Astrocyte of the spinal cord (primary cell): Measurements from ENCODE around the gene ABCC6.

Experiments used
- DNase-seq: peaks from one replicate; pipeline ENCODE4 v3.0.0; 2011; ENCODE audit warnings: low read depth, low spot score
- H3K4me3 ChIP-seq: 2 replicates; pipeline ENCODE4 v1.5.1; 2011; ENCODE audit warnings: low read depth, mild to moderate bottlenecking, low read length, moderate library complexity
- CTCF ChIP-seq: IDR thresholded peaks from 2 replicates; pipeline ENCODE4 v1.5.1; 2012; ENCODE audit warnings: low read depth, mild to moderate bottlenecking, low read length, inconsistent platforms
- in situ Hi-C: cut with HindIII; loops from 2 replicates; pipeline ENCODE4 v1.10.0; 2017; ENCODE audit warnings: low sequenced_read_pairs

Gene ABCC6

GRCh38 chr16:16190546-16190945 lies 32.7 kb downstream of the ABCC6 start:
- DNase-seq, result no peak
- TF ChIP-seq CTCF, result no peak
- in situ Hi-C loops, result no loop called here
- H3K4me3 ChIP-seq, result no peak overlapping the region

- H3K4me3 ChIP-seq, result no peak overlapping the region
- TF ChIP-seq CTCF, result no peak
- no peak for DNase-seq
- in situ Hi-C loops, result no loop called here
These were observed 33.5 kb downstream of the ABCC6 start for GRCh38 chr16:16189842-16190241.

GRCh38 chr16:16188827-16189226 lies 34.5 kb downstream of the ABCC6 start:
- DNase-seq, result no peak
- in situ Hi-C loops, result no loop called here

GRCh38 chr16:16186820-16187219 lies 36.5 kb downstream of the ABCC6 start:
- DNase-seq, result no peak
- no peak for TF ChIP-seq CTCF
- in situ Hi-C loops, result no loop called here
- H3K4me3 ChIP-seq, result no peak overlapping the region

More at GRCh38 chr16:16188827-16189226, 34.5 kb downstream of the ABCC6 start:
- TF ChIP-seq CTCF, result no peak
- H3K4me3 ChIP-seq, result no peak overlapping the region

GRCh38 chr16:16185095-16185494 lies 38.2 kb downstream of the ABCC6 start:
- in situ Hi-C loops, result no loop called here
- no peak for TF ChIP-seq CTCF
- H3K4me3 ChIP-seq, result no peak overlapping the region
- DNase-seq, result no peak

GRCh38 chr16:16184594-16184993 lies 38.7 kb downstream of the ABCC6 start:
- TF ChIP-seq CTCF, result no peak
- no peak for DNase-seq
- H3K4me3 ChIP-seq, result no peak overlapping the region
- in situ Hi-C loops, result no loop called here

GRCh38 chr16:16183562-16183961 lies 39.7 kb downstream of the ABCC6 start:
- no peak for DNase-seq
- H3K4me3 ChIP-seq, result no peak overlapping the region
- no peak for TF ChIP-seq CTCF
- in situ Hi-C loops, result no loop called here
